Activated T-cell treated with anti-CD3 and anti-CD28 coated beads, Interleukin-2, amount 50 U/mL, for 72 hours (primary cell): Measurements from ENCODE around the gene NIT1. TPM values are rescaled to one million over a fixed set of nuclear protein-coding genes. Genes with fewer than 3 reads are reported as not detected.

Experiments used
- ATAC-seq, 2 donors: fragments of 150-1000 bp; cut with Tn5 transposase; replicated peaks in 1 of 2; 2 replicates each; pipeline ENCODE4 v1.10.0; 2021; ENCODE audit warnings: moderate library complexity in 2 of 2, mild to moderate bottlenecking in 1 of 2
- DNase-seq, 2 donors: peaks; one replicate each; pipeline ENCODE4 v3.0.0; 2021 to 2022; ENCODE audit warnings: mixed read lengths in 1 of 2
- H3K27ac Mint-ChIP-seq: one replicate; pipeline ENCODE4 v1.8.0; 2022; ENCODE audit warnings: mild to moderate bottlenecking, moderate library complexity, mixed read lengths
- H3K27me3 Mint-ChIP-seq: one replicate; pipeline ENCODE4 v1.8.0; 2022; ENCODE audit warnings: low read depth, mixed read lengths
- H3K36me3 Mint-ChIP-seq, 2 donors: one replicate each; pipeline ENCODE4 v1.8.0; 2022; ENCODE audit warnings: mixed read lengths in 2 of 2, mild to moderate bottlenecking in 1 of 2; ENCODE audit not compliant: insufficient read depth in 2 of 2
- H3K4me1 Mint-ChIP-seq: one replicate; pipeline ENCODE4 v1.8.0; 2022; ENCODE audit warnings: low read depth, mixed read lengths
- H3K4me3 Mint-ChIP-seq, 2 donors: one replicate each; pipeline ENCODE4 v1.8.0; 2022; ENCODE audit warnings: mild to moderate bottlenecking in 2 of 2, mixed read lengths in 2 of 2, moderate library complexity in 2 of 2
- H3K9me3 Mint-ChIP-seq, 2 donors: one replicate each; pipeline ENCODE4 v1.8.0; 2022; ENCODE audit warnings: mixed read lengths in 2 of 2
- total RNA-seq, 2 donors: library from RNA; stranded (reverse); gene quantifications; one replicate each; pipeline ENCODE4 v1.2.3, GENCODE V29; 2022

NIT1 gene, protein sequence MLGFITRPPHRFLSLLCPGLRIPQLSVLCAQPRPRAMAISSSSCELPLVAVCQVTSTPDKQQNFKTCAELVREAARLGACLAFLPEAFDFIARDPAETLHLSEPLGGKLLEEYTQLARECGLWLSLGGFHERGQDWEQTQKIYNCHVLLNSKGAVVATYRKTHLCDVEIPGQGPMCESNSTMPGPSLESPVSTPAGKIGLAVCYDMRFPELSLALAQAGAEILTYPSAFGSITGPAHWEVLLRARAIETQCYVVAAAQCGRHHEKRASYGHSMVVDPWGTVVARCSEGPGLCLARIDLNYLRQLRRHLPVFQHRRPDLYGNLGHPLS
- total RNA-seq = 10 to 100 TPM; 82.0 to 87.2 TPM

- H3K4me3 Mint-ChIP-seq = peak within 1 kb of the TSS; percentile 96 to 97
- DNase-seq (peak; percentile 92), ATAC-seq (peak; percentile 66 to 69)
- peaks cover 21 to 37% of the 10 kb centered on the region in 2 donors for H3K36me3 Mint-ChIP-seq
- peaks cover 70% of the 10 kb centered on the region for H3K4me1 Mint-ChIP-seq
- H3K27ac Mint-ChIP-seq = peak within 1 kb of the TSS; percentile 97
- H3K9me3 Mint-ChIP-seq = no peaks in the 10 kb centered on the region
- H3K27me3 Mint-ChIP-seq = no peaks in the 10 kb centered on the region
Measured at GRCh38 chr1:161117759-161118581, at the start of gene NIT1, which contains the start of gene PFDN2. TSS of gene NIT1 (plus strand) at chr1:161118105. CDS start at chr1:161118177, 72 bp downstream. TSS of gene PFDN2 (minus strand) at chr1:161118037. CDS start at chr1:161118026, 11 bp downstream.

DNA sequence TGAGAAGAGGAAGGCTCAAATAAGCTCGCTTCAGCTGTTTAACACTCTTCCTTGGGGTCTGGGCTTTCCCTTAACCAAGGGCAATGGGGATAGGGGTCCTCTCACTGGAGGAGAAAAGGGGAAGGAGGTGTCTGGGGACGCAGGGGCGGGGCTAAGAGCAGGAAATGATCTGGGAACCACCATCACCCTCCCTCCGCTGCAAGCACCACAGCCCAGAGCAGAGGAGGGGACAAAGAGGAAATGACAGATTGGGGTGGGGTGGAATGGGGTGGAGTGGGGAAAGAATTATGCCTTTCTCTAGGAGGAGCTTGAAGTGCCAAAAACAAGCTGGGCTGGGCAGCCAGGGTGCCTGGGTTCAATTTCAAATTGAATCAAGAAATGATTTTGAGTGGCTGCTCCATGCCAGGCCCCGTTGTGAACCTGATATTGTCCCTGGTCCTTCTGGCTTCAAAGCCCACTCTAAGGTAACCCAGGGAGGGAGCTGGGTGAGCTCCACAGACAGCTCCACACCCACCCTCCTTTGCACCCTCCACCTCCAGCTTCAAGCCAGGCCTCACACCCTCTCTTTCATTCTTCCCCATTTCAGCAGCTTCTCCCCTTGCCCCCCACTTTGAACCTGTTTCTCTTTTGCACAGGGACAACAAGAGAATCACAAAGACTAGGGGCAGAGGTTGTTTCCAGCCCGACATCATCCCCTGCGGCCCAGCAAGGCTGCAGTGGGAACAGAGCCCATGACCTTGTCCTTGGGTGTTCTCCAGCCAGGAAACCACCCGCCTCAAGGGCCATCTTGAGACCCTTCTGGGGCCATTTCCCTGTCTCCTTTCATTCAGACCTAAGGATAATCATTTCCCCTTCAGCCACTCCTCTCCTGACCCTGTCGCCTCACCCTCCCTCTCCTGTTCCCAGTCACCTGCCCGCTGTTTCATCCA lies 49.3 kb upstream of the NIT1 start:
- Mint-ChIP-seq H3K4me3 (peak overlapping the region; percentile 87 to 100), H3K27me3 (no peaks in the 10 kb centered on the region), H3K27ac (peak overlapping the region; percentile 86), H3K36me3 (peaks cover 23 to 25% of the 10 kb centered on the region in 2 donors), H3K9me3 (no peaks in the 10 kb centered on the region), H3K4me1 (peaks cover 75% of the 10 kb centered on the region)
- DNase-seq (peak; percentile 80), ATAC-seq (peak; percentile 64 to 71)

DNA sequence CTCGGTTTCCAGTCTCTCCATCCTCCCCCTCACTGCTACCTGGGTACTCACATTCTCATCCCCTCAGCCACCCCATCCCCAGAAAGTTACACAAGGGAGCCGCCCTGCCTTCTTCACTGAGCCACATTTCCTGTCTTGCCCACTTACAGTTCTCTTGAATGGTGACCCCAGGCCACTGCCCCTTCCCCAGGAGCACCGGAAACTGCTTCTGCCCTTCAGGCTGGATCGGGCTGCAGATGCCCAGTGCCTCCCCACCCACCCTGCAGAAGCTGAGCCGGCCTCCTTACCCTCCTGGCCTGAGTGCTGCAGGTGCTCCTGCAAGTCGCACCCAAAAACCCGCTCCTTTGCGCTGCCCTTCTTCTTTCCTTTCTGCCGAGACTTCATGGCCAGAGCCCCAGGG lies 48.7 kb upstream of the NIT1 start:
- Mint-ChIP-seq H3K27ac (peak overlapping the region; percentile 86), H3K36me3 (peaks cover 21% of the 10 kb centered on the region in 2 donors), H3K27me3 (no peaks in the 10 kb centered on the region), H3K9me3 (no peaks in the 10 kb centered on the region), H3K4me1 (peaks cover 68% of the 10 kb centered on the region), H3K4me3 (peak overlapping the region; percentile 87 to 100)
- ATAC-seq = no peak
- DNase-seq = peak in 1 of 2 donors; percentile 29

- Mint-ChIP-seq H3K27ac (peak within 1 kb of the TSS; percentile 86), H3K4me3 (peak within 1 kb of the TSS; percentile 87 to 100), H3K4me1 (peaks cover 62% of the 10 kb centered on the region), H3K36me3 (peaks cover 16 to 17% of the 10 kb centered on the region in 2 donors), H3K9me3 (no peaks in the 10 kb centered on the region), H3K27me3 (no peaks in the 10 kb centered on the region)
- ATAC-seq (peak; percentile 86 to 88), DNase-seq (peak; percentile 85 to 88)
Measured at GRCh38 chr1:161069731-161070270, 48.1 kb upstream of the NIT1 start, which contains the start of gene ARHGAP30. TSS of gene ARHGAP30 (minus strand) at chr1:161069891. CDS start at chr1:161069624, 267 bp downstream.

GRCh38 chr1:161070761-161071160 lies 47.1 kb upstream of the NIT1 start:
- H3K9me3 Mint-ChIP-seq = no peaks in the 10 kb centered on the region
- peak overlapping the region in 1 of 2 donors; percentile 100 for H3K4me3 Mint-ChIP-seq
- H3K27me3 Mint-ChIP-seq = no peaks in the 10 kb centered on the region
- peaks cover 14 to 17% of the 10 kb centered on the region in 2 donors for H3K36me3 Mint-ChIP-seq
- peaks cover 54% of the 10 kb centered on the region for H3K4me1 Mint-ChIP-seq
- ATAC-seq (no peak), DNase-seq (no peak)
- H3K27ac Mint-ChIP-seq = peak overlapping the region; percentile 41

- Mint-ChIP-seq H3K27ac (no peak overlapping the region), H3K9me3 (no peaks in the 10 kb centered on the region), H3K4me3 (no peak overlapping the region), H3K27me3 (no peaks in the 10 kb centered on the region), H3K36me3 (peaks cover 9 to 13% of the 10 kb centered on the region in 2 donors), H3K4me1 (peaks cover 42% of the 10 kb centered on the region)
- ATAC-seq (no peak), DNase-seq (peak; percentile 58 to 64)
Measured at GRCh38 chr1:161071886-161072371, 46.0 kb upstream of the NIT1 start.

GRCh38 chr1:161072751-161073449 lies 45.0 kb upstream of the NIT1 start:
- no peak overlapping the region for H3K27ac Mint-ChIP-seq
- peaks cover 32% of the 10 kb centered on the region for H3K4me1 Mint-ChIP-seq
- no peak overlapping the region for H3K4me3 Mint-ChIP-seq
- H3K36me3 Mint-ChIP-seq = peaks cover 8 to 12% of the 10 kb centered on the region in 2 donors
- ATAC-seq (no peak), DNase-seq (no peak)
- no peaks in the 10 kb centered on the region for H3K27me3 Mint-ChIP-seq
- H3K9me3 Mint-ChIP-seq = no peaks in the 10 kb centered on the region

GRCh38 chr1:161073474-161074121 lies 44.3 kb upstream of the NIT1 start:
- H3K9me3 Mint-ChIP-seq = no peaks in the 10 kb centered on the region
- H3K27me3 Mint-ChIP-seq = no peaks in the 10 kb centered on the region
- no peak overlapping the region for H3K27ac Mint-ChIP-seq

DNA sequence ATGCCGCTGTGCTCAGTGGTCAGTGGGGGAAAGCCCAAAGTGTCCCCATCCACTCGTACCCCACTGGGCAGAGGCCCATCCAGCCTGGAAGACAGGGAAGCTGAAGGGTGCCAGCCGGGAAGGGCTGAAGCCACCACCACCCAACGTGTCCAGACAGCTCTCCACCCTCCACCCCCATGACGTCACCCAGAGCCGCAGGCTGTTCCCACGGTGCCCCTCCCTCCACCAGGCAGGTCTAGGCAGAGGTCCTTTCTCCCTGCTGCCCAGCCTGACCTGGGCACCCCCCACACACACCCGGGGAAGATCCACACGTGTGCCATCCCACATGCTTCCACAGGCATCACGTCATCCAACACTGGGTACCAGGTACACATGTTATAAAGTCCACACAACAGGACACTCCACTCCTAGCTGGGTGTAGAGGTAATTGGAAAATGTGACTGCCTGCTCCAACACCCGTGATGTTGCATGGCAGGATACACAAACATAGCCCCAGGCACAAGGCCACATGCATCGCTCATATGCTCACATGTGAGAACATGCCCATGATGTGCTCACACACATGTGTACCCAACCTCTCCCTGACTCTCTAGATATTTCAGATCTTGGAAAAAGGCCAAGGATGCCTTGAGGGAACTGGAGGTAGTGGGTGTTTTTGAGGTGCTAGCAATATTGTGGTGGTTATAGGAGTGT lies 43.1 kb upstream of the NIT1 start:
- Mint-ChIP-seq H3K9me3 (no peaks in the 10 kb centered on the region), H3K4me1 (peaks cover 24% of the 10 kb centered on the region), H3K27ac (no peak overlapping the region), H3K27me3 (no peaks in the 10 kb centered on the region), H3K36me3 (peaks cover 0 to under 1% of the 10 kb centered on the region in 2 donors), H3K4me3 (no peak overlapping the region)
- DNase-seq (no peak), ATAC-seq (no peak)

More at GRCh38 chr1:161073474-161074121, 44.3 kb upstream of the NIT1 start:
- Mint-ChIP-seq H3K4me3 (no peak overlapping the region), H3K36me3 (peaks cover 7 to 9% of the 10 kb centered on the region in 2 donors), H3K4me1 (peaks cover 26% of the 10 kb centered on the region)
- ATAC-seq (no peak), DNase-seq (no peak)

- H3K4me1 Mint-ChIP-seq = peaks cover 13% of the 10 kb centered on the region
- no peak overlapping the region for H3K4me3 Mint-ChIP-seq
- H3K36me3 Mint-ChIP-seq = no peaks in the 10 kb centered on the region
- ATAC-seq = no peak
- H3K27me3 Mint-ChIP-seq = no peaks in the 10 kb centered on the region
- no peak for DNase-seq
- no peaks in the 10 kb centered on the region for H3K9me3 Mint-ChIP-seq
- no peak overlapping the region for H3K27ac Mint-ChIP-seq
Measured at GRCh38 chr1:161076410-161076809, 41.5 kb upstream of the NIT1 start.

DNA sequence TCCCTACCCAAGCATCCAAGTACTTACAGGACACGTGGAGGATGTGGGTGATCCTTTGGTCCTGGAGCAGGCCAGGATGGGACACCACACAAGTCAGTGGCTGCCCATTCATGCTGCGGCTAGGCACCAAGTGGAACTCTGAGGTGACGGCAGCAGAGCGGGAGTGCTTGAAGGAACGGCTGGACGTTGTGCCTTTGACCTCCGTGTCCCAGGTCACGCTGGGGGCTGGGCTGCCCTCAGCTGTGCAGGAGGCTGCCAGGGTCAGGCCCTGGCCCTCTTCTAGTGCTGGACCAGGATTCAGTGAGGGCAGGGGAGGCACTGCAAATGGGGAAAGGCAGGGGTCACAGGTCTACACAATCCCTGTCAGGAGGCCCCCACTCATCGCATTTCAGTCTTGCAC lies 40.5 kb upstream of the NIT1 start:
- DNase-seq (no peak), ATAC-seq (no peak)
- Mint-ChIP-seq H3K9me3 (no peaks in the 10 kb centered on the region), H3K36me3 (no peaks in the 10 kb centered on the region), H3K4me3 (no peak overlapping the region), H3K27ac (no peak overlapping the region), H3K4me1 (peaks cover 5% of the 10 kb centered on the region), H3K27me3 (no peaks in the 10 kb centered on the region)
